GM19395 (cell line): ENCODE data around the gene PPP1R13B.
A peak's percentile ranks its signal among the peaks of the same experiment; 100 is the strongest.

Experiments
- ATAC-seq: cut with Tn5 transposase; IDR thresholded peaks from one replicate; pipeline ENCODE4 v1.9.1; 2021; ENCODE audit warnings: mild to moderate bottlenecking, moderate library complexity; ENCODE audit not compliant: unreplicated experiment

Gene PPP1R13B

GRCh38 chr14:103881268-103882201, 34.2 kb upstream of the PPP1R13B start:
- ATAC-seq = no peak

GRCh38 chr14:103880348-103881267, 33.2 kb upstream of the PPP1R13B start:
- no peak for ATAC-seq

GRCh38 chr14:103879570-103880347, 32.4 kb upstream of the PPP1R13B start:
- no peak for ATAC-seq

- ATAC-seq = no peak
These were observed 31.8 kb upstream of the PPP1R13B start for GRCh38 chr14:103879118-103879569.

- no peak for ATAC-seq
These were observed 30.8 kb upstream of the PPP1R13B start for GRCh38 chr14:103878180-103878579.

- no peak for ATAC-seq
These were observed 27.6 kb upstream of the PPP1R13B start for GRCh38 chr14:103875010-103875409.

GRCh38 chr14:103872481-103873113, 25.2 kb upstream of the PPP1R13B start:
- ATAC-seq = no peak

GRCh38 chr14:103871596-103872480, 24.5 kb upstream of the PPP1R13B start:
- ATAC-seq = peak; percentile 89

- ATAC-seq = no peak
These were observed 23.7 kb upstream of the PPP1R13B start for GRCh38 chr14:103870891-103871595.

GRCh38 chr14:103870144-103870876, 22.9 kb upstream of the PPP1R13B start:
- ATAC-seq = no peak

GRCh38 chr14:103869406-103870143, 22.2 kb upstream of the PPP1R13B start:
- ATAC-seq = no peak

- no peak for ATAC-seq
These were observed 21.0 kb upstream of the PPP1R13B start for GRCh38 chr14:103868242-103868897.

GRCh38 chr14:103867523-103867953, 20.2 kb upstream of the PPP1R13B start:
- no peak for ATAC-seq

GRCh38 chr14:103867020-103867419, 19.6 kb upstream of the PPP1R13B start:
- no peak for ATAC-seq

- ATAC-seq = no peak
These were observed 15.9 kb upstream of the PPP1R13B start for GRCh38 chr14:103863245-103863644.

GRCh38 chr14:103862393-103862782, 15.0 kb upstream of the PPP1R13B start:
- no peak for ATAC-seq
